ENCODE measurements around the gene DAGLB.
A peak's percentile ranks its signal among the peaks of the same experiment; 100 is the strongest.

DAGLB gene

GRCh38 chr7:6448943-6449543 is 1.3 kb upstream of the DAGLB start:
- Histone ChIP-seq H3K4me1 (ENCODE audit: low read length) (no peaks in the 10 kb centered on the region), H3K4me3 (ENCODE audit: low read length) (no peak overlapping the region), H3K9me3 (replicated peaks; ENCODE audit: insufficient read depth, low read length) (no peaks in the 10 kb centered on the region), H3K27ac (ENCODE audit: low read length) (no peak overlapping the region), H3K27me3 (replicated peaks; ENCODE audit: insufficient read depth, low read length) (no peaks in the 10 kb centered on the region), H3K9me2 (replicated peaks; ENCODE audit: insufficient read depth, low read length) (no peaks in the 10 kb centered on the region), H3K36me3 (replicated peaks; ENCODE audit: insufficient read depth, low read length) (0 out of 2 replicates have a peak, but pooled peaks cover 5% of the 10 kb centered on the region), H3K79me2 (ENCODE audit: low read length) (peaks cover 37% of the 10 kb centered on the region), H4K20me1 (ENCODE audit: insufficient read depth, low read length) (no peaks in the 10 kb centered on the region), H3F3A (ENCODE audit: insufficient read depth, low read length) (peaks cover 5% of the 10 kb centered on the region), H3K9ac (ENCODE audit: low read length) (no peak overlapping the region), H2AFZ (ENCODE audit: low read length) (no peak overlapping the region), H3K4me2 (ENCODE audit: low read depth, low read length) (no peak overlapping the region)
- DNase-seq: no peak
- TF ChIP-seq CTCF (IDR thresholded peaks at IDR 0.05; ENCODE audit: low read length): no peak
- TF ChIP-seq EZH2phosphoT487 (IDR thresholded peaks at IDR 0.05; ENCODE audit: low read length): no peak
- no peak for TF ChIP-seq EZH2 (optimal IDR thresholded peaks at IDR 0.05; ENCODE audit: low read depth, low read length)

- peak overlapping the region; percentile 81 for H2AFZ ChIP-seq (ENCODE audit: low read length)
- no peaks in the 10 kb centered on the region for H3K4me1 ChIP-seq (ENCODE audit: low read length)
Observed at GRCh38 chr7:6446838-6447580, 745 bp downstream of the DAGLB start.

GRCh38 chr7:6444516-6445269 is 3.1 kb downstream of the DAGLB start:
- TF ChIP-seq EZH2phosphoT487 (IDR thresholded peaks at IDR 0.05; ENCODE audit: low read length) (no peak), EZH2 (optimal IDR thresholded peaks at IDR 0.05; ENCODE audit: low read depth, low read length) (no peak), CTCF (IDR thresholded peaks at IDR 0.05; ENCODE audit: low read length) (no peak)
- Histone ChIP-seq H3K79me2 (ENCODE audit: low read length) (peaks cover 76% of the 10 kb centered on the region), H3K9ac (ENCODE audit: low read length) (no peak overlapping the region), H3K9me3 (replicated peaks; ENCODE audit: insufficient read depth, low read length) (no peaks in the 10 kb centered on the region), H4K20me1 (ENCODE audit: insufficient read depth, low read length) (no peaks in the 10 kb centered on the region), H3K4me1 (ENCODE audit: low read length) (no peaks in the 10 kb centered on the region), H3F3A (ENCODE audit: insufficient read depth, low read length) (peaks cover 8% of the 10 kb centered on the region), H3K9me2 (replicated peaks; ENCODE audit: insufficient read depth, low read length) (no peaks in the 10 kb centered on the region), H2AFZ (ENCODE audit: low read length) (no peak overlapping the region), H3K27ac (ENCODE audit: low read length) (no peak overlapping the region), H3K4me2 (ENCODE audit: low read depth, low read length) (no peak overlapping the region), H3K27me3 (replicated peaks; ENCODE audit: insufficient read depth, low read length) (no peaks in the 10 kb centered on the region), H3K4me3 (ENCODE audit: low read length) (no peak overlapping the region), H3K36me3 (replicated peaks; ENCODE audit: insufficient read depth, low read length) (peaks cover 11% of the 10 kb centered on the region)
- no peak for DNase-seq

More at GRCh38 chr7:6446838-6447580, 745 bp downstream of the DAGLB start:
- H3K36me3 ChIP-seq (replicated peaks; ENCODE audit: insufficient read depth, low read length): peaks cover 11% of the 10 kb centered on the region
- TF ChIP-seq EZH2 (optimal IDR thresholded peaks at IDR 0.05; ENCODE audit: low read depth, low read length) (no peak), EZH2phosphoT487 (IDR thresholded peaks at IDR 0.05; ENCODE audit: low read length) (no peak), CTCF (IDR thresholded peaks at IDR 0.05; ENCODE audit: low read length) (no peak)
- no peaks in the 10 kb centered on the region for H3K9me2 ChIP-seq (replicated peaks; ENCODE audit: insufficient read depth, low read length)
- no peaks in the 10 kb centered on the region for H3K9me3 ChIP-seq (replicated peaks; ENCODE audit: insufficient read depth, low read length)
- peak overlapping the region; percentile 97 for H3K4me3 ChIP-seq (ENCODE audit: low read length)
- H3K79me2 ChIP-seq (ENCODE audit: low read length): peaks cover 55% of the 10 kb centered on the region
- DNase-seq: peak; percentile 49
- H3K9ac ChIP-seq (ENCODE audit: low read length): peak overlapping the region; percentile 85
- H3K27ac ChIP-seq (ENCODE audit: low read length): peak overlapping the region; percentile 46; the same call in 1 of the 2 replicates
- no peaks in the 10 kb centered on the region for H3K27me3 ChIP-seq (replicated peaks; ENCODE audit: insufficient read depth, low read length)
- peak overlapping the region; percentile 76 for H3K4me2 ChIP-seq (ENCODE audit: low read depth, low read length)
- peaks cover 5% of the 10 kb centered on the region for H3F3A ChIP-seq (ENCODE audit: insufficient read depth, low read length)
- no peaks in the 10 kb centered on the region for H4K20me1 ChIP-seq (ENCODE audit: insufficient read depth, low read length)
